GM12801 (cell line): Measurements from ENCODE around the gene COMMD7.

ENCODE experiments used
- CTCF ChIP-seq: IDR thresholded peaks from one replicate; pipeline ENCODE4 v1.5.1; 2011; ENCODE audit warnings: control low read depth; ENCODE audit not compliant: insufficient read length; ENCODE audit errors: extremely low read depth

The COMMD7 gene

GRCh38 chr20:32681175-32682084 lies 61.8 kb downstream of the COMMD7 start:
- no peak for TF ChIP-seq CTCF

- no peak for TF ChIP-seq CTCF
Measured at GRCh38 chr20:32680544-32681174, 62.6 kb downstream of the COMMD7 start.

- no peak for TF ChIP-seq CTCF
Measured at GRCh38 chr20:32678948-32679347, 64.3 kb downstream of the COMMD7 start.

GRCh38 chr20:32675223-32675975 lies 67.9 kb downstream of the COMMD7 start:
- TF ChIP-seq CTCF, result no peak

GRCh38 chr20:32674362-32674789 lies 68.9 kb downstream of the COMMD7 start:
- TF ChIP-seq CTCF, result peak; percentile 27

GRCh38 chr20:32672982-32673851 lies 70.0 kb downstream of the COMMD7 start:
- TF ChIP-seq CTCF, result no peak
